K562 (cell line): Measurements from ENCODE around the gene TBXAS1. TPM values are rescaled to one million over a fixed set of nuclear protein-coding genes. Genes with fewer than 3 reads are reported as not detected.

Experiments used
- CEBPG ChIP-seq, 3 experiments: fragments of 200-800 bp in 1 of 3; sonication (Bioruptor generic) in 1 of 3; sonication (generic) in 1 of 3; formaldehyde crosslinking in 1 of 3; IDR thresholded peaks in 2 of 3; conservative IDR thresholded peaks in 1 of 3; 2 replicates each; pipeline versions ENCODE4 v1.6.1 to v1.8.0; 2016 to 2022; ENCODE audit warnings: missing compliant biosample characterization in 2 of 3, missing genetic modification characterization in 2 of 3, mild to moderate bottlenecking in 1 of 3, missing genetic modification reagents in 1 of 3
- E4F1 ChIP-seq: fragments of 250-450 bp; sonication (Bioruptor Pico); IDR thresholded peaks from 2 replicates; pipeline ENCODE4 v1.5.0; 2021; ENCODE audit warnings: mild to moderate bottlenecking, borderline replicate concordance
- KLF1 ChIP-seq: fragments of 450-650 bp; IDR thresholded peaks from 2 replicates; pipeline ENCODE4 v1.6.1; 2016; ENCODE audit warnings: missing genetic modification characterization, missing compliant biosample characterization
- MECOM ChIP-seq: fragments of 250-450 bp; sonication (Bioruptor Pico); IDR thresholded peaks from 2 replicates; pipeline ENCODE4 v1.8.0; 2022; ENCODE audit warnings: inconsistent platforms
- NONO ChIP-seq, 2 experiments: fragments of 200-400 bp in 1 of 2; fragments of 450-650 bp in 1 of 2; formaldehyde crosslinking in 1 of 2; IDR thresholded peaks; 2 replicates each; pipeline ENCODE4 v1.6.1; 2017; ENCODE audit warnings: low read depth in 2 of 2, mild to moderate bottlenecking in 2 of 2, moderate library complexity in 2 of 2, low read length in 1 of 2
- PCBP1 ChIP-seq: fragments of 200-400 bp; formaldehyde crosslinking; IDR thresholded peaks from 2 replicates; pipeline ENCODE4 v1.6.1; 2018; ENCODE audit warnings: mild to moderate bottlenecking, low read depth, low read length; ENCODE audit not compliant: poor library complexity, severe bottlenecking
- POU5F1 ChIP-seq: fragments of 150-350 bp; IDR thresholded peaks from 2 replicates; pipeline ENCODE4 v1.6.1; 2014; ENCODE audit warnings: borderline replicate concordance, low read length, low read depth, mild to moderate bottlenecking; ENCODE audit not compliant: partially characterized antibody
- TCF7L2 ChIP-seq: fragments of 150-350 bp; IDR thresholded peaks from 2 replicates; pipeline ENCODE4 v1.6.1; 2016; ENCODE audit warnings: low read depth, mild to moderate bottlenecking, low read length, moderate library complexity
- ZBTB9 ChIP-seq: fragments of 450-650 bp; formaldehyde crosslinking; IDR thresholded peaks from 2 replicates; pipeline ENCODE4 v1.4.0; 2020; ENCODE audit warnings: mild to moderate bottlenecking, moderate library complexity
- ZNF12 ChIP-seq: sonication (generic); formaldehyde crosslinking; IDR thresholded peaks from 2 replicates; pipeline ENCODE4 v1.4.0; 2020; ENCODE audit warnings: mild to moderate bottlenecking, missing genetic modification reagents
- ZNF197 ChIP-seq: fragments of 200-800 bp; sonication (Bioruptor generic); IDR thresholded peaks from 2 replicates; pipeline ENCODE4 v1.6.1; 2016; ENCODE audit warnings: low read depth, missing genetic modification characterization, missing compliant biosample characterization
- ZNF263 ChIP-seq: sonication (generic); formaldehyde crosslinking; IDR thresholded peaks from 2 replicates; pipeline ENCODE4 v1.8.0; 2022; ENCODE audit warnings: mild to moderate bottlenecking, missing genetic modification reagents, borderline replicate concordance
- ZNF282 ChIP-seq: sonication (generic); formaldehyde crosslinking; IDR thresholded peaks from 2 replicates; pipeline ENCODE4 v1.8.1; 2023; ENCODE audit warnings: missing genetic modification reagents
- polyA plus RNA-seq, 8 experiments: library from polyadenylated mRNA; depleted of rRNA in 4 of 8; stranded (reverse) in 5 of 8; unstranded in 3 of 8; fragments of >200 nt; fragmentation: Nextera tagmentation in 2 of 8; fragmentation: Illumina TruSeq in 1 of 8; extraction: Ambion mirVana in 2 of 8; extraction: Trizol in 1 of 8; gene quantifications; 2 replicates each; pipeline versions ENCODE4 v1.2.1 to v1.2.3, GENCODE V29; 2011 to 2014; ENCODE audit warnings: inconsistent platforms in 1 of 8, missing spikeins in 1 of 8
- total RNA-seq, 7 experiments: library from RNA; depleted of rRNA in 6 of 7; stranded (reverse); fragments of >200 nt in 6 of 7; fragmentation: Illumina TruSeq in 2 of 7; extraction: Trizol in 2 of 7; gene quantifications; 2 replicates each; pipeline versions ENCODE4 v1.2.1 to v1.2.3, GENCODE V29; 2011 to 2021; ENCODE audit warnings: low replicate concordance in 1 of 7
- TF ChIP-seq, protein P1 (sequence below): fragments of 450-650 bp; formaldehyde crosslinking; IDR thresholded peaks from 2 replicates; pipeline ENCODE4 v1.4.0; 2020; ENCODE audit warnings: mild to moderate bottlenecking, moderate library complexity
- TF ChIP-seq, protein P2 (sequence below): fragments of 450-650 bp; IDR thresholded peaks from 2 replicates; pipeline ENCODE4 v1.6.1; 2016; ENCODE audit warnings: antibody characterized with exemption
- TF ChIP-seq, protein P3 (sequence below): fragments of 450-650 bp; IDR thresholded peaks from 2 replicates; pipeline ENCODE4 v1.6.1; 2016; ENCODE audit warnings: low read depth, mild to moderate bottlenecking, moderate library complexity

The TBXAS1 gene
- total and polyA plus RNA-seq, 9 of the 15 experiments (the other 6 are each of a cell fraction or from before 2014, with no cell fraction given), result 1.1 to 8.3 (median 1.9) TPM

DNA sequence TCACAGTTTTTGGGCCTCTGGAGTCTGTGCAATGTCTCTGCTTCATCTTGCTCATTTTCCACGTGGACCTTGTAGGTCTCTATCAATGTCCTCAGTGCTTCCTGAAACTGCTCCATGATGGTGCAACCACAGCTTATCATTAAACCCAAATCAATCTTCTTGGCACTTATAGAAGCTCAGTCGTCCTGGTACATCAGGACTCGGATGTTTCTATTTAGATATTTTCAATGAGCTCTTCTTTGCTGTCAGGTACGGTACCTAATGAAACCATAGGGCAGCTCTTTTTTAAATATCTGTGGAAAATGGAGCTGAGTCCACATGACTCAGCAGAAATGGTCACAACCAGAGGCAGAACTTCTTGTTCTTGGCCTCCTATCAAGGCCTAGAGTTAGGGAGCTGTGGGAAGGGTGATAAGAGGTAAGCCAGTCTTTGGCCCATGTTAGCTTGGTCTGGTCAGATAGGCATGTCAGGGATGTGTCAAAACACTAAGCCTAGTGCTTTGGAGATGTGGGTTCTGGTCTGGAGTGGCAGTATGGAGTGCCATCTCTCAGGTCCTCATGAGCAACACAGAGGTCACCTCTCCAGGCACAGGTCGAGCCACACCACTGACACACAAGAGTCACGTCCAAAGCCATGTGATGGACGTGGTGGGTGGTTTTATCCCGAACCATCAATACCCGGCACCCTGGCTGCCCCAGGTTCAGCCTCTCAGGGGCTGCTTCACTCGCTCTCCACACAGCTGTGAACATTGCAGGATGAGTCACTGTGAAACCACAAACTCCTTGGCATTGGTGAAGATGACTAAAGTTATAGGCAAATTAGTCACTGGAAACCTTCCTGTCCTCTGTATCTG lies 87.0 kb downstream of the TBXAS1 start (continued):
- TF ChIP-seq CEBPG (CRISPR knock-in tag; IDR thresholded peaks at IDR 0.05), result peak; percentile 76
- peak in 1 of 2 experiments; percentile 90; a peak in 3 of 4 replicates for TF ChIP-seq CEBPG (tag; conservative IDR thresholded peaks at IDR 0.05 in 1 of 2, IDR thresholded peaks at IDR 0.05 in 1 of 2)
- no peak for TF ChIP-seq ZNF282 (CRISPR knock-in tag)
- TF ChIP-seq, protein P1, sequence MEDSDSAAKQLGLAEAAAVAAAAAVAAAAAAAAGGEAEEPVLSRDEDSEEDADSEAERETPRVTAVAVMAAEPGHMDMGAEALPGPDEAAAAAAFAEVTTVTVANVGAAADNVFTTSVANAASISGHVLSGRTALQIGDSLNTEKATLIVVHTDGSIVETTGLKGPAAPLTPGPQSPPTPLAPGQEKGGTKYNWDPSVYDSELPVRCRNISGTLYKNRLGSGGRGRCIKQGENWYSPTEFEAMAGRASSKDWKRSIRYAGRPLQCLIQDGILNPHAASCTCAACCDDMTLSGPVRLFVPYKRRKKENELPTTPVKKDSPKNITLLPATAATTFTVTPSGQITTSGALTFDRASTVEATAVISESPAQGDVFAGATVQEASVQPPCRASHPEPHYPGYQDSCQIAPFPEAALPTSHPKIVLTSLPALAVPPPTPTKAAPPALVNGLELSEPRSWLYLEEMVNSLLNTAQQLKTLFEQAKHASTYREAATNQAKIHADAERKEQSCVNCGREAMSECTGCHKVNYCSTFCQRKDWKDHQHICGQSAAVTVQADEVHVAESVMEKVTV, result 0 out of 2 replicates have a peak, but pooled peaks have one; percentile 14
- TF ChIP-seq TCF7L2, result no peak
- TF ChIP-seq ZNF12 (CRISPR knock-in tag), result peak; percentile 61; the same call in 1 of the 2 replicates
- peak; percentile 90 for TF ChIP-seq ZBTB9
- peak; percentile 88 for TF ChIP-seq MECOM
- TF ChIP-seq POU5F1, result no peak
- TF ChIP-seq, protein P2, sequence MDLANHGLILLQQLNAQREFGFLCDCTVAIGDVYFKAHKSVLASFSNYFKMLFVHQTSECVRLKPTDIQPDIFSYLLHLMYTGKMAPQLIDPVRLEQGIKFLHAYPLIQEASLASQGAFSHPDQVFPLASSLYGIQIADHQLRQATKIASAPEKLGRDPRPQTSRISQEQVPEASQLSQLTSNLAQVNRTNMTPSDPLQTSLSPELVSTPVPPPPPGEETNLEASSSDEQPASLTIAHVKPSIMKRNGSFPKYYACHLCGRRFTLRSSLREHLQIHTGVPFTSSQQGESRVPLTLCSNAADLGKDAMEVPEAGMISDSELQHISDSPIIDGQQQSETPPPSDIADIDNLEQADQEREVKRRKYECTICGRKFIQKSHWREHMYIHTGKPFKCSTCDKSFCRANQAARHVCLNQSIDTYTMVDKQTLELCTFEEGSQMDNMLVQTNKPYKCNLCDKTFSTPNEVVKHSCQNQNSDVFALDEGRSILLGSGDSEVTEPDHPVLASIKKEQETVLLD, result peak; percentile 88
- TF ChIP-seq KLF1 (tag), result no peak
- TF ChIP-seq ZNF197 (CRISPR knock-in tag), result no peak; the same call in 1 of the 2 replicates
- TF ChIP-seq E4F1 (CRISPR knock-in tag), result no peak
- TF ChIP-seq PCBP1, result no peak
- peak; percentile 34; the same call in 1 of the 2 replicates for TF ChIP-seq ZNF263 (CRISPR knock-in tag)
- TF ChIP-seq, protein P3, sequence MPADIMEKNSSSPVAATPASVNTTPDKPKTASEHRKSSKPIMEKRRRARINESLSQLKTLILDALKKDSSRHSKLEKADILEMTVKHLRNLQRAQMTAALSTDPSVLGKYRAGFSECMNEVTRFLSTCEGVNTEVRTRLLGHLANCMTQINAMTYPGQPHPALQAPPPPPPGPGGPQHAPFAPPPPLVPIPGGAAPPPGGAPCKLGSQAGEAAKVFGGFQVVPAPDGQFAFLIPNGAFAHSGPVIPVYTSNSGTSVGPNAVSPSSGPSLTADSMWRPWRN, result 0 out of 2 replicates have a peak, but pooled peaks have one; percentile 29
- peak in 1 of 2 experiments; percentile 43; a peak in 1 of 4 replicates for TF ChIP-seq NONO (IDR thresholded peaks at IDR 0.05; ENCODE audit: low read depth in 2 of 2, low read length in 1 of 2)
